ENCODE measurements around the gene GPR3.

- TF ChIP-seq, protein P1, sequence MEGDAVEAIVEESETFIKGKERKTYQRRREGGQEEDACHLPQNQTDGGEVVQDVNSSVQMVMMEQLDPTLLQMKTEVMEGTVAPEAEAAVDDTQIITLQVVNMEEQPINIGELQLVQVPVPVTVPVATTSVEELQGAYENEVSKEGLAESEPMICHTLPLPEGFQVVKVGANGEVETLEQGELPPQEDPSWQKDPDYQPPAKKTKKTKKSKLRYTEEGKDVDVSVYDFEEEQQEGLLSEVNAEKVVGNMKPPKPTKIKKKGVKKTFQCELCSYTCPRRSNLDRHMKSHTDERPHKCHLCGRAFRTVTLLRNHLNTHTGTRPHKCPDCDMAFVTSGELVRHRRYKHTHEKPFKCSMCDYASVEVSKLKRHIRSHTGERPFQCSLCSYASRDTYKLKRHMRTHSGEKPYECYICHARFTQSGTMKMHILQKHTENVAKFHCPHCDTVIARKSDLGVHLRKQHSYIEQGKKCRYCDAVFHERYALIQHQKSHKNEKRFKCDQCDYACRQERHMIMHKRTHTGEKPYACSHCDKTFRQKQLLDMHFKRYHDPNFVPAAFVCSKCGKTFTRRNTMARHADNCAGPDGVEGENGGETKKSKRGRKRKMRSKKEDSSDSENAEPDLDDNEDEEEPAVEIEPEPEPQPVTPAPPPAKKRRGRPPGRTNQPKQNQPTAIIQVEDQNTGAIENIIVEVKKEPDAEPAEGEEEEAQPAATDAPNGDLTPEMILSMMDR (IDR thresholded peaks at IDR 0.05; ENCODE audit: insufficient read depth, low read depth, low read length): no peak
- TF ChIP-seq EZH2 (IDR thresholded peaks at IDR 0.05; ENCODE audit: insufficient read depth, low read length): no peak
These were observed 8.8 kb upstream of the GPR3 start for GRCh38 chr1:27383661-27384060.
